Activated T-cell treated with anti-CD3 and anti-CD28 coated beads, Interleukin-2, amount 50 U/mL, for 24 hours (primary cell): Measurements from ENCODE around the gene NEK5.

Experiments used
- DNase-seq: peaks from one replicate; pipeline ENCODE4 v3.0.0-alpha.2; 2020
- H3K27ac Mint-ChIP-seq: 2 replicates; pipeline ENCODE4 v1.8.0; 2020; ENCODE audit warnings: mild to moderate bottlenecking, mixed read lengths
- H3K27me3 Mint-ChIP-seq: 2 replicates; pipeline ENCODE4 v1.8.0; 2020; ENCODE audit warnings: mixed read lengths
- H3K36me3 Mint-ChIP-seq: 2 replicates; pipeline ENCODE4 v1.8.0; 2020; ENCODE audit warnings: low read depth, mixed read lengths
- H3K4me1 Mint-ChIP-seq: 2 replicates; pipeline ENCODE4 v1.8.0; 2020; ENCODE audit warnings: low read depth, mixed read lengths
- H3K4me3 Mint-ChIP-seq: 2 replicates; pipeline ENCODE4 v1.8.0; 2020; ENCODE audit warnings: mild to moderate bottlenecking, moderate library complexity, mixed read lengths
- H3K9me3 Mint-ChIP-seq: 2 replicates; pipeline ENCODE4 v1.8.0; 2020; ENCODE audit warnings: mixed read lengths

NEK5 gene

DNA sequence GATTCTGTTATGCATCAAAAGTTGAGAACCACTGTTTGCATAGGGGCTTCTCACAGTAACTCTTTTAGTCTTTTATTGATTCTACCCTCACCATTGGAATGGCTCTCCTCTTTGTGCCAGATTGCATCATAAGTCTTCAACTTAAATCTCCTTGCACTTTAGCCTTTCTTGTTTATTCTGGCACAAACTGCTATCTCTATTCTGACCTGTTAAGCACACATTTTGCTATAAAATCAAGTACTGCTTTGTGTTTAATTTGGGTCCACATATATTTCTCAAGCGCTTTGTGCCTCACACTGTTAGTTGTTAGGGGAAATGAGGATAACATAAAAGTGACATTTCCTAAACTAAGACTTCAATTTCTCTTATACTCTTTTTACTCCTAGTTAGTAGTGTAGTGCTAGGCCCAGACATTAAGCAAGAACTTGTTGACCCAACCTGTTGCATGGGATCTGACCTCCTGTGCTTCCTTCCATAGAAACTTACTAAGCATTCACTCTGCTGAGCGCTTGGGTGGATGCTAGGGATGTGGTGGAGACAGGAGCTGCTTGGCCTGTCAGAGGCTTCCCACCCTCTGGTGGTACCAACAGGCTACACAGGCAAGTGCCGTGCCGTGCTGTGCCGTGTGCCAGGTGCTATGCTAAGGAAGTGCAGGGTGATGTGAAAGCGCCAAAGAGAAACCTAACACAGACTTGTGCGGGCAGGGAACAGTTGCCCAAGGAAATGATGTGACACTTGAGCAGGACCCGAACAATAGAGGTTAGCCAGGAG, 103.2 kb downstream of the NEK5 start:
- no peak overlapping the region for H3K27ac Mint-ChIP-seq
- H3K27me3 Mint-ChIP-seq: no peaks in the 10 kb centered on the region
- H3K9me3 Mint-ChIP-seq: peaks cover 24% of the 10 kb centered on the region

DNA sequence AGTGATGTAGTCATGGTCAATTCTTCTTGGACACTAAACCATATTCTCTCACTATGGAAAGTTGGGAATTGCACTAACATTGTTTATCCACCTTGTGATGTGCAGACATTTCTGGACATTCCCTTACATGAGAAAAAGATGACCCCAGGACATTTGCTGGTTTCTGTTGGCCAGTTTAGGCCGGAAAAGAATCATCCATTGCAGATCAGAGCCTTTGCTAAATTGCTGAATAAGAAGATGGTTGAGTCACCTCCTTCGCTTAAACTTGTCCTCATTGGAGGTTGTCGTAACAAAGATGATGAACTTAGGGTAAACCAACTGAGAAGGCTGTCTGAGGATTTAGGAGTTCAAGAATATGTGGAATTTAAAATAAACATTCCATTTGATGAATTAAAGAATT, 104.4 kb downstream of the NEK5 start, which contains the start of gene UTP14C:
Gene UTP14C, plus strand, starts transcription at position 211 of the 400 bp plus-strand sequence. CDS start 4,114 bp downstream, outside the sequence.
- no peak for DNase-seq
- no peaks in the 10 kb centered on the region for H3K27me3 Mint-ChIP-seq
- H3K36me3 Mint-ChIP-seq: peaks cover 97% of the 10 kb centered on the region
- no peak within 1 kb of the TSS for H3K27ac Mint-ChIP-seq
- peaks cover 23% of the 10 kb centered on the region for H3K9me3 Mint-ChIP-seq
- H3K4me3 Mint-ChIP-seq: no peak within 1 kb of the TSS
- H3K4me1 Mint-ChIP-seq: peaks cover 28% of the 10 kb centered on the region

More for the DNA sequence above, 103.2 kb downstream of the NEK5 start:
- Mint-ChIP-seq H3K4me3 (no peak overlapping the region), H3K4me1 (peaks cover 27% of the 10 kb centered on the region), H3K36me3 (peaks cover 97% of the 10 kb centered on the region)
- DNase-seq: no peak

DNA sequence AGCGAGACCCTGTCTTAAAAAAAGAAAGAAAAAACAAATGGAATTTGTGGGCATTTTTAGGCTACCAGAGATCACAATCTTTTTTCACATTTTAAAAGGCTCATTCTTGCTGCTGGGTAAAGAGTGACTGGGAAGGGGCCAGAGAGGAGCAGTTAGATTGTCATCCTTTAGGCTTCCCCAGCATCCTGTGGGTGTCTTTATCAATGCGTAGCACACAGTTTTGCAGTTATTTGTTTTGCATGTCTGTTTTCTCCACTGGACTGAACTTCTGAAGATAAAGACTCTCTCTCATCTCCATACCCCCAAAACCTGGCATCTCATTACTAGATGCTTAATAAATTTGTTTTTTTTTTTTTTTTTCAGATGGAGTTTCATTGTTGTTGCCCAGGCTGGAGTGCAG, 106.5 kb downstream of the NEK5 start:
- Mint-ChIP-seq H3K4me1 (peaks cover 40% of the 10 kb centered on the region), H3K36me3 (peaks cover 95% of the 10 kb centered on the region), H3K9me3 (peaks cover 12% of the 10 kb centered on the region), H3K27ac (no peak overlapping the region), H3K4me3 (no peak overlapping the region), H3K27me3 (no peaks in the 10 kb centered on the region)
- no peak for DNase-seq

DNA sequence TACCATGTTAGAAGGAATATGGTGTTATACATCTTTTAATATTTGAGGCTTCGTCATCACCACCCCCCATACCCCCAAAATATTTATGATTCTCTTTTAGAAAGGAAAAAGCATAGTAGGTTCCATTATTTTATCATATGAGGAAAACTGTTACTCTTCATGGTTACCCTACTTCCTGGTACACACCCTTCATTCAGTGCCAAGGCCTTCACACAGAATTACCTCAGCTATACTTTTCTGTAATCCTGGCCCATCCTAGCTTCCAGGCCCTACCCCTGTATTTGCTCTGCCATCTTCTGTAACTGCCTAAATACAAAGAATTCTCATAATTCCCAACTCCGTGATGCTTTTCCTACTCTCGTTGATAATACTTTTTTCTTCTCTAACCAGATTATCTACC, 108.7 kb downstream of the NEK5 start:
- peaks cover 92% of the 10 kb centered on the region for H3K36me3 Mint-ChIP-seq
- no peak for DNase-seq
- peak overlapping the region; percentile 12 for H3K27ac Mint-ChIP-seq
- peaks cover 39% of the 10 kb centered on the region for H3K4me1 Mint-ChIP-seq
- no peak overlapping the region for H3K4me3 Mint-ChIP-seq
- H3K9me3 Mint-ChIP-seq: no peaks in the 10 kb centered on the region
- H3K27me3 Mint-ChIP-seq: no peaks in the 10 kb centered on the region

DNA sequence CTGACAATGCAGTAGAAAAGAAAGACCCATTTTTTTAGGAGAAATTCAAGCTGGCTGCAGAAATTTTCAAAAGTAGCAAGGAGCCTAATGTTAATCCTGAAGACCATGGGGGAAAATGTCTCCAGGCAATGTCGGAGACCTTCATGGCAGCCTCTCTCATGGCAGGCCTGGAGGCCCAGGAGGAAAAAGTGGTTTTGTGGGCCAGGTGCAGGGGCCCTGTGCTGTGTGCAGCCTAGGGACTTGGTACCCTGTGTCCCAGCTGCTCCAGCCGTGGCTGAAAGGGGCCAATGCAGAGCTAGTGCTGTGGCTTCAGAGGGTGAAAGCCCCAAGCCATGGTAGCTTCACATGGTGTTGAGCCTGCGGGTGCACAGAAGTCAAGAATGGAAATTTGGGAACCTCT, 112.6 kb downstream of the NEK5 start:
- Mint-ChIP-seq H3K27me3 (peaks cover under 1% of the 10 kb centered on the region), H3K36me3 (peaks cover 64% of the 10 kb centered on the region), H3K9me3 (no peaks in the 10 kb centered on the region), H3K4me3 (no peak overlapping the region), H3K4me1 (peaks cover 41% of the 10 kb centered on the region), H3K27ac (no peak overlapping the region)
- no peak for DNase-seq

DNA sequence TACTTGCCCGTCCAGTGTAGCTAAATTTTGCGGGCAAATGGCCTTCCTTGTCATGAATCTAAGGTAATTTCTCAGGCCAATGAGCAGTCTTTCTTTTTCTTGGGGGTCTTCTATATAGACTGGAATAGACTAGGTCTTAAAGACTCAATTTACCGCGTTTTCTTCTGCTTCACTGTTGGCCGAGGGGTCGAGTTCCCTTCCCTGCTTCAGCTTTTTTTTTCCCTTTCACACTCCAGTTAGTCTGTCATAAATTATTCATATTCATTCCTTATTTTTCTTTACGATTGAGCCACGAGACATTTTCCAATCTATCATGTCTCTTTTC, 116.4 kb downstream of the NEK5 start:
- Mint-ChIP-seq H3K4me1 (peaks cover 34% of the 10 kb centered on the region), H3K4me3 (peak overlapping the region; percentile 98), H3K27me3 (peaks cover 23% of the 10 kb centered on the region), H3K9me3 (no peaks in the 10 kb centered on the region), H3K27ac (peak overlapping the region; percentile 95), H3K36me3 (peaks cover 28% of the 10 kb centered on the region)
- DNase-seq: no peak

DNA sequence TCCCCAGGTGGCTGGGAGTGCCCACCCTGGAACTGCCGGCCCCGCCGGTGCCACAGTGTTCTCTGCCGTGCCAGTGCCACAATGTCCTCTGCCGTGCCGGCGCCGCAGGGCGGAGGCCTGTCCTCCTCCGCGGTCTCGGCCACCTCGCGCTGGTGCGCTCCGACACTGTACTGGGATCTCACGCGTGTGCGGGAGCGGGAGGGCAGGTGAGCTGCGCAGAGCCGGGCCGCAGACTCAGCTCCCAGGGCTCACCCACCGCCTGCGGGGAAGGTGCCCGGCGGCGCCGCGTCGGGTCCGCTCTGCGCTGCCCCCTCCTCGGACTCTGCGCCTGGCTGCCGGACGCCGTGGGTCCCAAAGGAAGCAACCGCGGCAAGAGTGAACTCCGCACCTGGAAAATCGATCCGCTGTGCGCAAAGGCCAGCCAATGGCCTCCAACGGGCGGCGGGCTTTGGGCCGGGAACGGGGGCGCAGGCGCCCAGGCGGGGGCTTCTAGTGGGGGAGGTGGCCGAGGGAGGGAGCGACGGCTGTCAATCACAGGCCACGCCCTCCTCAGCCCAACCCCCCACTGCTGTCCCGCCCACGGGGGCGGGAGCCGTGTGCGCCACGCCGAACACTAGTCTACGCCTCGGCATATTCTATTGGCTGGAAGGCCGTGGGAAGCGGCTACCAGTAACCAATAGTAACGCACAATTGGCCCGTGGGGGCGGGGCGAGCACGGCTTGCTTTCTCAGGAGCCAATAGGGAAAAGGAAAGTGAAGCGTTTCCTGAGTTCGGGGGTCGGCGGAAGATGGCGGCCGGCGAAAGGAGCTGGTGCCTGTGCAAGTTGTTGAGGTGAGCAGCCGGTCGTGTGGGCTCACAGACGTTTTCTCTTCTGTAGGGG, 117.0 kb downstream of the NEK5 start, which contains the start of gene ALG11:
Gene ALG11, plus strand, starts transcription at position 767 of the 880 bp plus-strand sequence. Its CDS starts 21 bp downstream, at position 788.
- Mint-ChIP-seq H3K4me3 (peak within 1 kb of the TSS; percentile 98), H3K27ac (peak within 1 kb of the TSS; percentile 95), H3K4me1 (peaks cover 29% of the 10 kb centered on the region), H3K27me3 (peaks cover 24% of the 10 kb centered on the region), H3K36me3 (peaks cover 23% of the 10 kb centered on the region), H3K9me3 (no peaks in the 10 kb centered on the region)
- DNase-seq: peak; percentile 100

DNA sequence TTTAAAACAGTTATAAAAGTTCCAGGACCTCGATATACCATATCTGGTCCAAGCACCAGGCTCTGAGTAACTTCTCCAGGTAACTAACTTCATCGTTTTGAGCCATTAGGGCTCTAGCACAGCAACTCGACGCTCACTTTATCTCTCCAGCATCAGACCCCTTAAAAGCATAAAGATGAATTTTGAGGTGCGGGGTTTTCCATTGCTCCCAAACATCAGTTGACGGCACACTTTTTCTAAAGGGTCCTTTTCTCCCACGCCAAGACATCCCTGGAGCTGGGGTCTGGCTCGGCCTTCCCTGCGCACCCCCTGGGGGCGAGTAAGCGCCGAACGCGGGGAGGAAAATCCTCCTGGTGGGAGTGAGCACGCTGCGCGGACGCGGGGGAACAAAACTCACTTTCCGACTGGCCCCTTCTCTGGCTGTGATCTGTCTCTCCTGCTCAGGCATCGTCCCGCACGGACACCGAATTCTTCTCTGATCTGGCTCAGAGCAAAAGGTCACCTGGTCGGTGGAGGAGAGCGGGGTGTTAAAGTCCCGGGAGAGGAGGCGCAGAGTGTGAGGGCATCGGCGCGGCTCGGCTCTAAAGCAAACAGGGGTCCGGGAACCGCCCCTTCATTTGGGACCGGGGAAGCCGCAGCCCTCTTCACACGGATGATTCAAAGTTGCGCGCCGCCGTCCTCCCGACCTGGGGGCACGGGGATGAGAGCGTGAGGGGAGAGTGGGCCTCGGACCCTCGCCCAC, 117.8 kb downstream of the NEK5 start, which contains the start of gene ATP7B:
Gene ATP7B, minus strand, starts transcription at position 561 of the 742 bp plus-strand sequence. Its CDS starts 113 bp downstream, at position 448.
- H3K27me3 Mint-ChIP-seq: peaks cover 24% of the 10 kb centered on the region
- H3K4me3 Mint-ChIP-seq: peak within 1 kb of the TSS; percentile 98
- no peaks in the 10 kb centered on the region for H3K9me3 Mint-ChIP-seq
- peaks cover 25% of the 10 kb centered on the region for H3K4me1 Mint-ChIP-seq
- peak; percentile 53 for DNase-seq
- H3K36me3 Mint-ChIP-seq: peaks cover 15% of the 10 kb centered on the region
- peak within 1 kb of the TSS; percentile 95 for H3K27ac Mint-ChIP-seq

DNA sequence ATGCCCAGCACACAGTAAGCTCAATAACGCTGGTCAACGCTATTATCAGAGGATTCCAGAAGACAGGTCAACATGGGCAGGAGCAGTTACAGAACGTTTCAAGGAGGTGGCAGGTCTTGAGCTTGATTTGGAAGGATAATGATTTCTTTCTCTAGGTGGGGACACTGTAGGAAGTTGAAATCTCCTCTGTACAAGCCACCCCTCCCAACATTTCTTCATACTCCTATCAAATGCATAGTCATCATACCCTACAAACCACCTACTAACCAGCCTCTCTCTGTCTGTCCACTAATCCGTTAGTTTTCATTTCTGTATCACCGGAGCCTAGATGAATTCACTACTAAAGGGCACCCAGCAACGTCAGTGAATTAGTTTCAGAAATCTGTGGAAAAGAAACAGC, 118.9 kb downstream of the NEK5 start:
- Mint-ChIP-seq H3K36me3 (peaks cover 6% of the 10 kb centered on the region), H3K4me1 (peaks cover 16% of the 10 kb centered on the region), H3K9me3 (no peaks in the 10 kb centered on the region), H3K27me3 (peaks cover 24% of the 10 kb centered on the region), H3K27ac (no peak overlapping the region), H3K4me3 (no peak overlapping the region)
- DNase-seq: no peak

DNA sequence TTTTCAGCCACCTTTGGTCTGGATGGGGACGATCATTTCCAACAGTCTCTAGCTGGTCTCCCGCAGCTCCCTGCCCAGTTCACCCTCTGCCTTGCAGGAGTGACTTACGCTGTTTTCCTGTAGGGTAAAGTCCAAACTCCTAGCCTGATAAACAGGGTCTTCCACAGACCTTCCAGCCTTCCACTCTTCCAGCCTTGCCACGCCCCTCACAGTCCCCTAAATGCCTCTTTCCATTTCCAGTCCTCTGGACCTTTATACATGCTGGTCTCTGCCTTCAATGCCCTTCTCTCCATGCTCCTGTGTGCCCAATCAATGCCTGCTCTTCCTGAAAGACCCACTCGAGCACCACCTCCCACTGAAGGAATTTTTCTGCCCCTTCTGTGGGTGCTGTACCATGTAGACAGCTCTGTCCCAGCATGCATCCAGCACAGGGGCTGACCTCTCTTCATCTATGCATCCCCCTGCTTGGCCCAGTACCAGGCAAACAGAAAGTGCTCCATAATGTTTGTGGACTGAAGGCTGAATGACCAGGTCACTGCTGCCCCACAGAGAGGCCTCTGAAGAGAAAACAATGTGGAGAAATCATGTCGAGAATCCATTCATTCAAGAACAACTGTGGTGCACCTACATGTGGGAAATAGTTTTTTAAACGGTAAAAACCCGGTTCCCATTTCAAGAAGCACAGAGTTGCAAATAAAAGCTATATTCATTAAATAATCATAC, 122.2 kb downstream of the NEK5 start:
- H3K4me1 Mint-ChIP-seq: peaks cover 8% of the 10 kb centered on the region
- H3K27ac Mint-ChIP-seq: no peak overlapping the region
- peaks cover 24% of the 10 kb centered on the region for H3K27me3 Mint-ChIP-seq
- no peaks in the 10 kb centered on the region for H3K36me3 Mint-ChIP-seq
- H3K9me3 Mint-ChIP-seq: no peaks in the 10 kb centered on the region
- no peak overlapping the region for H3K4me3 Mint-ChIP-seq
- DNase-seq: no peak

DNA sequence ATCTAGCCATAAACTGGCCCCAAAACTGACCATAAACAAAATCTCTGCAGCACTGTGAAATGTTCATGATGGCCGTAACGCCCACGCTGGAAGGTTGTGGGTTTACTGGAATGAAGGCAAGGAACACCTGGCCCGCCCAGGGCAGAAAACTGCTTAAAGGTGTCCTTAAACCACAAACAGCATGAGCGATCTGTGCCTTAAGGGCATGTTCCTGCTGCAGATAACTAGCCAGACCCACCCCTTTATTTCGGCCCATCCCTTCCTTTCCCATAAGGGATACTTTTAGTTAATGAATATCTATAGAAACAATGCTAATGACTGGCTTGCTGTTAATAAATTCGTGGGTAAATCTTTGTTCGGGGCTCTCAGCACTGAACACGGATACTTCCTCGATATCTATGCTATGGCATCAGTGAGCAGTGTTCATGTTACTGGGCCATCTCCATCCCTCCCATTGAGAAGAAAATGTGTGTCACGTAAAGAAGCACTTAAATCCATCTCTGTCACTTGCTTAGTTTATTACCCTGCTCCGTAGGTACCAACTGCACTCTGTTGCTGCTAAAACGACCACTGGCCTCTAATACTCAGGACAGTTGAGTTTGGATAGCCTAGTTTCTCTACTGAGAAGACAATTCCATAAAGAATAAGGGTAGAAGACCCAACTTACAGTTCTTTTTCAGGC, 122.9 kb downstream of the NEK5 start:
- H3K27me3 Mint-ChIP-seq: peaks cover 21% of the 10 kb centered on the region
- H3K4me1 Mint-ChIP-seq: peaks cover 5% of the 10 kb centered on the region
- H3K27ac Mint-ChIP-seq: no peak overlapping the region
- H3K9me3 Mint-ChIP-seq: no peaks in the 10 kb centered on the region
- no peak for DNase-seq
- H3K4me3 Mint-ChIP-seq: no peak overlapping the region
- H3K36me3 Mint-ChIP-seq: no peaks in the 10 kb centered on the region

DNA sequence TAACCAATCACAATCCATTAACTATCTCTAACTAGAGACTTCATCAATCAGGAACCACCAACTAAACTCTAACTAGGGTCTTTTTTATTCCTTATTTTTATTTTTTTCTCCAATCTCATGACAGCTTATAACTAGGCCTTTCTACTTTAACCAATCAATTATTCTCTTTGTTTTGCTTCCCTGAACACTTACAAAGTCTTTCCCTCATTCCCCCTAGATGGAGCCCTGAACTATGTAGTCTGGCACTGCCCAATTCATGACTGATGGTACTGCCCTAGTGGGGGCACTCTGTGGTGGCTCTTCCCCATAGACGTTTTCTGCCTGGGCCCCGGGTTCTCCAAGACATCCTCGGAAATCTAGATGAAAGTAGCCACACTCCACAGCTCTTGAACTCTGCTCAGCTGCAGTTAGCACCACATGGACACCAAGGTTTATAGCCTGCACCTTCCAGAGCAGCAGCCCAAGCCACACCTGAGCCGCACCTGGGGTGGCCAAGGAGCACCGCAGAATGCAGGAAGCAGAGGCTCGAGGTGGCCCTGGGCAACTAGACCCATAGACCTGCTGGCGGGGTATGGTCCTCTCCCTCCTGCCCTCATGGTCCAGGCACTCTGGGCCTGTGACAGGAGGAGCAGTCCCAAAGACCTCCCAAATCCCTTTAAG, 124.2 kb downstream of the NEK5 start:
- H3K4me3 Mint-ChIP-seq: no peak overlapping the region
- no peaks in the 10 kb centered on the region for H3K36me3 Mint-ChIP-seq
- H3K9me3 Mint-ChIP-seq: no peaks in the 10 kb centered on the region
- no peak for DNase-seq
- H3K27me3 Mint-ChIP-seq: peaks cover 12% of the 10 kb centered on the region
- H3K4me1 Mint-ChIP-seq: no peaks in the 10 kb centered on the region
- no peak overlapping the region for H3K27ac Mint-ChIP-seq

DNA sequence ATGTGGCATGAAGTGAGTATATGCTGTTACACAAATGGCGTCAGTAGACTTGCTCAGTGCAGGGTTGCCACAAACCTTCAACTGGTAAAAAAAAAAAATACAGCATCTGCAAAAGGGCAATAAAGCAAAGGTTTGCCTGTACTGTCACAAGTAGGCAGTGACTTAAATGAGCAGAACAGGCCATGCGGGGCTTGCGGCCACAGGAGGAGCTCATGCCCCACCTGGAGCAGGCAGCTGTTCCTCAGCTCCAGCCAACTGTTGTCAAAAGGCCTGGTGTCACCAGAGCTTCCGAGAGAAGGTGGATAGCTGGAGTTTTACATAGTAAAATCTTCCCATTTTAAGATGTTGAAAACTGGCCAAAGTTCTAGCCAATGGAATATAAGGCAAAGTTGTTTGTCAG, 125.3 kb downstream of the NEK5 start:
- no peaks in the 10 kb centered on the region for H3K36me3 Mint-ChIP-seq
- DNase-seq: no peak
- H3K9me3 Mint-ChIP-seq: no peaks in the 10 kb centered on the region
- H3K27me3 Mint-ChIP-seq: peaks cover 12% of the 10 kb centered on the region
- H3K4me3 Mint-ChIP-seq: no peak overlapping the region
- H3K4me1 Mint-ChIP-seq: no peaks in the 10 kb centered on the region
- H3K27ac Mint-ChIP-seq: no peak overlapping the region
